SK-N-SH treated with all-trans-retinoic acid at 6 μM for 48 hours (cell line): ENCODE results near the gene ATXN3.

Experiments
- ATAC-seq: fragments of 200-7000 bp; cut with Tn5 transposase; 3 replicates; pipeline ENCODE4 v1.9.1; 2020; ENCODE audit warnings: mild to moderate bottlenecking, moderate library complexity
- ARNTL ChIP-seq: fragments of 450-650 bp; formaldehyde crosslinking; IDR thresholded peaks from 2 replicates; pipeline ENCODE4 v1.5.0; 2020; ENCODE audit warnings: low read depth, mild to moderate bottlenecking, moderate library complexity, borderline replicate concordance
- BACH2 ChIP-seq: fragments of 250-450 bp; sonication (Bioruptor Pico); IDR thresholded peaks from 2 replicates; pipeline ENCODE4 v1.9.0; 2021; ENCODE audit warnings: mild to moderate bottlenecking, borderline replicate concordance
- CREB5 ChIP-seq: fragments of 250-450 bp; sonication (Bioruptor Pico); IDR thresholded peaks from 2 replicates; pipeline ENCODE4 v1.5.1; 2020; ENCODE audit warnings: low read depth, mild to moderate bottlenecking, moderate library complexity
- CSDC2 ChIP-seq: fragments of 250-450 bp; sonication (Bioruptor Pico); IDR thresholded peaks from 2 replicates; pipeline ENCODE4 v1.5.0; 2020; ENCODE audit warnings: mild to moderate bottlenecking, moderate library complexity
- CSRNP3 ChIP-seq: fragments of 250-450 bp; sonication (Bioruptor Pico); IDR thresholded peaks from 2 replicates; pipeline ENCODE4 v1.5.1; 2021; ENCODE audit warnings: mild to moderate bottlenecking, moderate library complexity
- ESRRG ChIP-seq: fragments of 250-450 bp; sonication (Bioruptor Pico); IDR thresholded peaks from 2 replicates; pipeline ENCODE4 v1.6.1; 2021; ENCODE audit warnings: mild to moderate bottlenecking
- GLIS3 ChIP-seq: fragments of 250-450 bp; sonication (Bioruptor Pico); IDR thresholded peaks from 2 replicates; pipeline ENCODE4 v1.5.0; 2020; ENCODE audit warnings: mild to moderate bottlenecking, moderate library complexity
- ISL1 ChIP-seq: fragments of 250-450 bp; sonication (Bioruptor Pico); IDR thresholded peaks from 2 replicates; pipeline ENCODE4 v2.1.2; 2022; ENCODE audit warnings: mild to moderate bottlenecking, moderate library complexity
- PATZ1 ChIP-seq: fragments of 250-450 bp; sonication (Bioruptor Pico); IDR thresholded peaks from 2 replicates; pipeline ENCODE4 v1.8.0; 2020; ENCODE audit warnings: mild to moderate bottlenecking, moderate library complexity, borderline replicate concordance
- PPARA ChIP-seq: fragments of 250-450 bp; sonication (Bioruptor Pico); IDR thresholded peaks from 2 replicates; pipeline ENCODE4 v1.5.0; 2020; ENCODE audit warnings: mild to moderate bottlenecking, borderline replicate concordance
- RARB ChIP-seq: fragments of 250-450 bp; sonication (Bioruptor Pico); IDR thresholded peaks from 2 replicates; pipeline ENCODE4 v1.8.0; 2021; ENCODE audit warnings: mild to moderate bottlenecking, moderate library complexity
- SNAI2 ChIP-seq: fragments of 250-450 bp; sonication (Bioruptor Pico); IDR thresholded peaks from 2 replicates; pipeline ENCODE4 v1.5.0; 2020; ENCODE audit warnings: mild to moderate bottlenecking, moderate library complexity
- ZC3H10 ChIP-seq: fragments of 250-450 bp; sonication (Bioruptor Pico); IDR thresholded peaks from 2 replicates; pipeline ENCODE4 v1.5.1; 2021; ENCODE audit warnings: mild to moderate bottlenecking, moderate library complexity
- ZFP3 ChIP-seq: fragments of 250-450 bp; sonication (Bioruptor Pico); IDR thresholded peaks from 2 replicates; pipeline ENCODE4 v1.5.0; 2020; ENCODE audit warnings: mild to moderate bottlenecking, moderate library complexity
- ZFP30 ChIP-seq: fragments of 450-650 bp; formaldehyde crosslinking; IDR thresholded peaks from 2 replicates; pipeline ENCODE4 v1.5.0; 2022; ENCODE audit warnings: mild to moderate bottlenecking, moderate library complexity
- ZNF565 ChIP-seq: fragments of 450-650 bp; formaldehyde crosslinking; conservative IDR thresholded peaks from 2 replicates; pipeline ENCODE4 v1.5.0; 2020; ENCODE audit warnings: low read depth, mild to moderate bottlenecking, moderate library complexity
- ZNF70 ChIP-seq: fragments of 450-650 bp; formaldehyde crosslinking; IDR thresholded peaks from 2 replicates; pipeline ENCODE4 v1.5.0; 2020; ENCODE audit warnings: mild to moderate bottlenecking, moderate library complexity
- ZNF8 ChIP-seq: fragments of 450-650 bp; formaldehyde crosslinking; IDR thresholded peaks from 2 replicates; pipeline ENCODE4 v1.5.0; 2020; ENCODE audit warnings: mild to moderate bottlenecking, moderate library complexity

Gene ATXN3

GRCh38 chr14:92033433-92033832 lies 72.9 kb downstream of the ATXN3 start (continued):
- no peak for TF ChIP-seq PATZ1 (CRISPR knock-in tag)
- no peak for TF ChIP-seq CSDC2 (CRISPR knock-in tag)
- no peak for TF ChIP-seq ZC3H10 (CRISPR knock-in tag)
- TF ChIP-seq PPARA (CRISPR knock-in tag) = no peak
- no peak for TF ChIP-seq CSRNP3 (CRISPR knock-in tag)

- TF ChIP-seq ZC3H10 (CRISPR knock-in tag) (no peak), GLIS3 (CRISPR knock-in tag) (no peak), PPARA (CRISPR knock-in tag) (no peak), PATZ1 (CRISPR knock-in tag) (no peak), SNAI2 (CRISPR knock-in tag) (no peak), ZNF8 (CRISPR knock-in tag) (no peak), ESRRG (CRISPR knock-in tag) (no peak), RARB (CRISPR knock-in tag) (no peak)
- TF ChIP-seq, all 23 proteins: peak for 0
- no peak for ATAC-seq
These were observed 79.7 kb downstream of the ATXN3 start for GRCh38 chr14:92026548-92027190.

GRCh38 chr14:92022036-92022435 lies 84.3 kb downstream of the ATXN3 start:
- TF ChIP-seq ZNF70 = no peak
- no peak for TF ChIP-seq ZNF565 (CRISPR knock-in tag)
- TF ChIP-seq GLIS3 (CRISPR knock-in tag) = no peak
- TF ChIP-seq ARNTL (CRISPR knock-in tag) = no peak
- no peak for TF ChIP-seq PATZ1 (CRISPR knock-in tag)
- TF ChIP-seq ISL1 (CRISPR knock-in tag) = no peak
- TF ChIP-seq ZC3H10 (CRISPR knock-in tag) = no peak
- TF ChIP-seq CSRNP3 (CRISPR knock-in tag) = no peak
- no peak for TF ChIP-seq CSDC2 (CRISPR knock-in tag)
- TF ChIP-seq ZNF8 (CRISPR knock-in tag) = no peak
- TF ChIP-seq CREB5 (CRISPR knock-in tag) = no peak
- TF ChIP-seq ZFP3 (CRISPR knock-in tag) = no peak
- TF ChIP-seq BACH2 (CRISPR knock-in tag) = no peak
- no peak for TF ChIP-seq ZFP30
- no peak for TF ChIP-seq RARB (CRISPR knock-in tag)
- TF ChIP-seq, all 23 proteins: peak for 0
- ATAC-seq = no peak
